ENCODE data around the gene TAF4. TPM values are rescaled to one million over a fixed set of nuclear protein-coding genes. Genes with fewer than 3 reads are reported as not detected.
A peak's percentile ranks its signal among the peaks of the same experiment; 100 is the strongest.

TAF4 gene
- total RNA-seq, 1 experiment from 2014 or later: 11.7 TPM

DNA sequence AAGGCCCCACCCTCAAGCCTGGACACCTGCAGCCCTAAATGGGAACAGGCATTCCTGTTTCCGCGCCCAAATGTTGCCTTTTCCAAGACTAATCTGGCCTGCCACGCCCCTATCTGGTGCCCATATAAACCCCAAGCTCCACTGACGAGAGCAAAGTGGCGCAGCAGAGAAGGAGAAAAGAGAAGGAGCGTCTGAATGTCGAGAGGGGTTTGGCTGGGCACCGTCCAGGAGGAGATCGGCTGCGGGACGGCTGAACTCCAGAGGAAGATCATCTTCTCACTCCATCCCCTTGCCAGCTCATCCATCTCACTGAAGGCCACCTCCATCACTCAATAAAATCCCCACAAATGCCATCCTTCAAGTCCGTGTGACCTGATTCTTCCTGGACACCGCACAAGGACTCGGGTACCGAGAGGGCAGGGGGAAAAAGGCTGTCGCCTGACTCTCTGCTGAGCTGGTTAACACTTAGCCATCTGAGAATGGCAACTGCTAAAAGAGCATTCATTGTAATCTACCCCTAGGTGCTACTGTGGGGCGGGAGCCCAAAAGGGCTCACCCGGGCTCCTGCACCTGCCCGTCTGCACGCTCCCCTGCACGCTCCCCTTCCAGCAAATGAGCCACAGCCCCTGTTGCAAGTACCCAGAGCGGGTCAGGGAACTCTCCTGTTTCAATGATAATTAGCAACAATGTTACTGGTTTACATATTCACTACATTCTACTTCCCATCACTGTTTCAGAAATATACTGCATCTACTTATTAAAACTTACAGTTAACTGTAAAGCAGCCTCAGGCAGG, 23.5 kb downstream of the TAF4 start:
- no peak for DNase-seq (ENCODE audit: low read depth)

GRCh38 chr20:62040933-62041332, 24.7 kb downstream of the TAF4 start:
- no peak for DNase-seq (ENCODE audit: low read depth)

GRCh38 chr20:62040381-62040922, 25.2 kb downstream of the TAF4 start:
- no peak for DNase-seq (ENCODE audit: low read depth)

- peak; percentile 17 for DNase-seq (ENCODE audit: low read depth)
These were observed 25.9 kb downstream of the TAF4 start for GRCh38 chr20:62039738-62040137.

DNA sequence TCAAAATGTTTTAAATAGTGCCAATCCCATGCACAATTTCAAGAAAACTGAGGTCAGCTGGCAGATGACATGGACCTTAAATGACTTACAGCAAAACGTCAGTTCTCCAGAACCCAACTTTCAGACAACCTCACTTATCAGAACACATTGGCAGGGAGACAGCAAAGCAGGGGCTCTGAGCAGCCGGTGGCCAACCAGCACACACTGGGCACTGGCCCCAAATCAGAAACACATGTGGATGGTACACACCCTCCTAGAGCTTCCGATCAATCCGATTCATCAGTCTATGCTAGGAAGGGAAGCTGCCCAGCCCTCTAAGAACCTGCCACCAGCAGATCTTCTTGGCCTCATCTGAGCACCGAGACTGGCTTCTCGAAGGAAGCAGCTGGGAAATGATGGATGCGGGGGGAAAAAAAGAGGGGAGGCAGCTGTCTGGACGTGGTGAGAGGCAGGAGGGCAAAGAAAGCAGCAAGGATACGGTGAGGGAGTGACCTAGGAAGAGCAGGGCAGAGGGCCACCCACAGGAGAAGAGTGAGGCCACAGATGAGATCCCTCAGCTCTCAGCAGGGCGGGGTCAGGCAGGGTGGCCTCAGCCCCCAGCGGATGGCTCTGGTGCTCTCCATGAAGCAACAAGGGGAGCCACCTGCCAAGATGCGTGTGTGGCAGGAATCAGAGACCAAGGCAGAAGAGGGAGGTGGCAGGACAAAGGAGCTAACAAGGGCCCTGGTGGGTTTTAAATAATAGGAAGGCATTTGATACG, 32.9 kb downstream of the TAF4 start:
- no peak for DNase-seq (ENCODE audit: low read depth)

GRCh38 chr20:62031462-62032092, 34.1 kb downstream of the TAF4 start:
- no peak for DNase-seq (ENCODE audit: low read depth)

- no peak for DNase-seq (ENCODE audit: low read depth)
These were observed 34.7 kb downstream of the TAF4 start for GRCh38 chr20:62030834-62031434.

DNA sequence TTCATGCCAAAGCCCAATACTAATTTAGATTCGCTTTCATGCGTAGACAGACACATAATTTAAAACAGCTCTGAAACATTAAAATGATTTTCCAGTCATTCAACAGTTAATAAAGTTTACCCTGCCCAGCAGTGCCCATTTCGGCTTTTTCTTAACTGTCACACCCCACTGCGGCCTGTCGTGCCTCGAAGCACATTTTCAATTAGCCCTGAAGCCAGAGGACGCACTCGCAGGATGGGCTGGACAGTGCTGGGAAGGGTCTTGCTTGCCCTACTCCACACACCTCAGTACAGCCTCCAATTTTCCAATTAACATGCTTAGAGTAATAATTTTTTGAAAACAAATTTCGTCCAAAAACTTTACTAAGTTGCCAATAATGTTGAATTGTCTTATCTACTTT, 35.3 kb downstream of the TAF4 start:
- DNase-seq (ENCODE audit: low read depth): no peak

DNA sequence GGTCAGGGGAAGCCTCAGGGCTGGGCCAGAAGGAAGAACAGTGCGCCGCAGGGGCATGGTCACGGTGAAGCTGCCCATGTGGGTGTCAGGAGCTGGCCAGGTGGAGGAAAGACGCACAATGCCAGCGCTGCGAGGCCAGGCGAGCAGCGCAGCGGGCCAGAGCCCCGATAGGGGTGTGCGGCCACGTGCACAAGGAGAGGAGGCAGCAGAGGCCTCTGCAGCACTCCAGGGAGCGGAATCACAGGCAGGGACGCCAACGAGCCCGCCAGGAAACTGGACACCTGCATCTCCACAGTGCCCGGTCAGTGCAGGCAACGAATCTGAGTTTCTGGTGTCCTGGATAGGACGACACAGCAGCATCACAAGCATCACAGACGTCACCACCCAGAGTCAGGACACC, 35.7 kb downstream of the TAF4 start:
- DNase-seq (ENCODE audit: low read depth): no peak

DNA sequence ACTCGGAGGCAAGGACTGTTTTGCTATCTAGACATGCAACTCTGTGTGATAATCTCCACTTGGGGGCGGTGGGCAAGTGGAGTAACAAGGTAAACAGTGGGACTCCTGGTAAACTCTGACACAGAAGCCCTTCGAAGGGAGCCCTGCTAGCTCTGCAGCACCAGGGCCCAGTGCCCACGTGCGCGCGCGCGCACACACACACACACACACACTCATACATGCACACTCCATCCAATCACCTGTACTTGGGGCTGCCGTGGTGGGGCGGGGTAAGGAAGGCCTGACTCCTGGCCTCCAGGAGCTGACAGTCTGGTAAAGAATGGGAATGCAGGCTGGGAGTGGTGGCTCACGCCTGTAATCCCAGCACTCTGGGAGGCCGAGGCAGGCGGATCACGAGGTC, 36.4 kb downstream of the TAF4 start:
- no peak for DNase-seq (ENCODE audit: low read depth)

DNA sequence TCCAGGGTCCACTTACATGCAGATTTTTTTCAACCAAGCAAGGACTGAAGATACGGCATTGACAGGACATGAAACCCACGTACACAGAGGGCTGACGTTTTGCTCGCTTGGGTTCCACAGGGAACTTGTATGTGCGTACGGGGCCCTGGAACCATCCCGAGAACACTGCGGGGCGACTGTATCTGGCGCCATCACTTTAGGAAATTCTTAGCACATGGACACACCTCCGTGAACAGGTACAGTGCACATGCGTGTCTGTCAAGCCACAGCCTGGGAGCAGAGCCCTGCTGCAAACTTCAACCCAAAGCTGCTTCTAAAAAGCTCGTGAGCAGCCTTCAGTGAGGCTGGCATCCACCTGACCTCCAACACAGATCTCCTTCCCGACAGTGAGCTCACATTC, 37.3 kb downstream of the TAF4 start:
- no peak for DNase-seq (ENCODE audit: low read depth)

GRCh38 chr20:62027698-62028321, 37.9 kb downstream of the TAF4 start:
- no peak for DNase-seq (ENCODE audit: low read depth)

DNA sequence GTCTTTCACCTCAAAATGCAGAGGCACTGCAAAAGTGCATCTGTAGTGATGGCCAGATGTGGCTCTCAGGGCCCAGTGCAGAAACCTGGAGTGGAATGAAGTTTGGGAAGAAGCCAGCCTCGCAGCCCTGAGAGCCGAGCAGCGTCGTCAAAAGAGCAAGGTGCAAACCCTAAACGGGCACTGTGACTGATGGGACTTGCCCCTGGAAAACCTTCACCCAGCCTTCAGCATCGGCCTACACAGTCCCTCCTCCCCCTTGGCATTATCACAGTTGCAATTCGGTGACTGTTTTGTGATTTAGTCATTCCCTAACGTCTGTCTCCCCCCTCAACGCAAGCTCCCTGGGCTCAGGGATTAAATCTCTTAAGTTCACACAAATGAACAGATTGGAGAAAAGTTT, 38.6 kb downstream of the TAF4 start:
- no peak for DNase-seq (ENCODE audit: low read depth)

- no peak for DNase-seq (ENCODE audit: low read depth)
These were observed 39.2 kb downstream of the TAF4 start for GRCh38 chr20:62026564-62026856.

DNA sequence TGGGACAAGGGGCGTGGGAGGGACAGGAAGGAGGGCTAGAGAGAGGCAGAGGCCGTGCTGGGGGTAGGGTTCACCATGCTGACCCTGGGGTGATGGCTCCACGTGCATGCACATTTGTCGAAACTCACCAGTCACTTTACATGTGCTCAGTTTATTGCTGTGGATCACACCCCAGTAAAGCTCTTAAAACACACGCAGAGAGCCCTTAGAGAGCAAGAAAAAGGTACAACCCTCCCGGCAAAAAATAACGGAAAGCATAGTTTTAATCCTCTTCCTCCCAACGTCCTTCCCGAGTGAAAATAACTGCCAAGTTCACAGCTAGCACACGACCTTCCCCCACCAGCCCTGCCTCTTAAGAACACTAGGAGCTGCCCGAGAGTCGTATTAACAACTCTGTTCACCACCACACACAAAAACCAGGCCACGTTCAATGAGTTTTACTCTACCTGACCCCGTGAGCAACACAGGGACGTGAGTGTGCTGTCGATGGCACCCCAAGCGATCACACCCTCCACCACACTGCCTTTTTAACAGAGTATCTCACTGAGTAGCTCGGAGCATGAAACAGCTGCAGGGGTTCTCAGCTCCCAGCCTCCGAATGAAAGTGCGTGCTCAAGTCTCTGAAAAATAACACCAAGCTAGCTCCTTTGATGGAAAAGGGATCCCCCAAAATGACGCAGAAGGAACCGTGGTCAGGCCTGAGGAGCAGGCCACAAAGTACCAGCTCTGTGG, 39.7 kb downstream of the TAF4 start:
- no peak for DNase-seq (ENCODE audit: low read depth)

- DNase-seq (ENCODE audit: low read depth): no peak
These were observed 40.3 kb downstream of the TAF4 start for GRCh38 chr20:62025394-62025793.

- no peak for DNase-seq (ENCODE audit: low read depth)
These were observed 41.7 kb downstream of the TAF4 start for GRCh38 chr20:62023935-62024334.

GRCh38 chr20:62022575-62023139, 43.0 kb downstream of the TAF4 start:
- no peak for DNase-seq (ENCODE audit: low read depth)

- DNase-seq (ENCODE audit: low read depth): no peak
These were observed 43.8 kb downstream of the TAF4 start for GRCh38 chr20:62021793-62022385.

DNA sequence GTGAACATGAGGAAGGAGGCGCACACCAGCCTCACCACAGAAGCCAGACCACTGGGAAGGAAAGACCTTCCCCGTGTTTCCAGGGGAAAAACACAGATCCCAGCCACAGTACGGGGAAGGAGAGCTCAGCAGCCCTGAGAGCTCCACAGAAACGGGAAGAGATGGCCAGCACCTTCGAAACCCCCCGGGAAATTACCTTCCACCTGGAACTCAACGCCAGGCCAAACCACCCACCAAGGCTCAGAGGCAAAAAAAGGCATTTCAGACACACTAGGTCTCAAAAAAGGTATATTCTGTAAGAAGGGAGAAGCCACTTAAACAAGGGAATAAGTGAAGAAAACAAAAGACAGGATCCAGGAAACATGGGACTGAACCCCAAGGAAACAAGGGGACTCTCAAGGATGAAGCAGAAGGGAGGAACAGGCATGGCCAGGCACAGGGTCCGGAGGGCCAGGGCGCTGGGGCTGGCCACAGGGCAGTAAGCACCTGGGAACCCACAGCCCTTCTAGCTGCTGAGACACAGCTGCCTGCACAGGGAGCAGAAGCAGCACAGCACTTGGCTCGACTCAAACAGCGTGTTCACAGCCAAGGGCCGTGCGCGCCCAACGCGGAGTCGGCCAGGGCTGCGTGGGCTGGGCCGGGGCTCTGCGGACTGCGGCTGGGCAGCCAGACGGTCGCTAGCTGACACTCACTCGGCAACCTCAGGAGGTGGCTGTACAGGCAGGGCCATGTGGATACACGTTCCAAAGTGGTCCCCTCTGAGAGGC, 44.6 kb downstream of the TAF4 start:
- DNase-seq (ENCODE audit: low read depth): no peak

Data from M059J (cell line).